NCI-H1105 treated with DMSO at 0.1 percent for 48 hours (cell line): ENCODE measurements around the gene CT45A10.
"Not testable (repeated sequence)": the region's sequence is repeated elsewhere in the genome, so short reads cannot be mapped to it uniquely, and the experiment has no call there.

Source experiments
- DNase-seq: peaks from one replicate; lab custom pipeline; 2025; lab: John Stamatoyannopoulos, UW

The CT45A10 gene, protein sequence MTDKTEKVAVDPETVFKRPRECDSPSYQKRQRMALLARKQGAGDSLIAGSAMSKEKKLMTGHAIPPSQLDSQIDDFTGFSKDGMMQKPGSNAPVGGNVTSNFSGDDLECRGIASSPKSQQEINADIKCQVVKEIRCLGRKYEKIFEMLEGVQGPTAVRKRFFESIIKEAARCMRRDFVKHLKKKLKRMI

DNA sequence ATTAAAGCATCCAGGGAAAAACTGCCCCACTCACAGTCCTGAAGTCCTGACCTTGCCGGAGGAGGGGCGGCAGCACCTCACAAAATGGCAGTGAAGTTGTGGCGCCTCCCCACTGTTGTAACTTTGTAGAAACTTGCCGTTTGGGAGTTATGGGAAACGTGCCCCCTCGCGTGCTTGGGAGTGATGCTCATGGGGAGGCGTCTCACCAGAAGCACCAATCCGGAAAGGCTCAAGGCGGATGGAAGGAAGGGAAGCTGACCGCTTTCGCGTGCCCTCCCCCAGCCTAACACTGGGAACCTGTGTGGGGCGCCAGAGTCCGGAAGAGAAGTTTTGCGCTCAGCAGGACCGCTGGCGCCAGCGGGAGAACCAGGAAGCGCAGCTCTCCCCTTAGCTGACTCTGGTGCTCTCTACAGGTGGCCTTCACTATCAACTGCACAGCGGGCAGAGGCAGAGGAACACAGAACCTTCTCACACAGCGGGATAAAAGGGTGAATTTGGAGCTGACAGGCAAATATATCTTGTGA, at the start of gene CT45A10, which contains the start of gene SAGE1:
CT45A10 (minus strand) TSS at position 151 of the 524 bp plus-strand sequence. CDS start 8,100 bp downstream, outside the sequence.
SAGE1 (plus strand) TSS at position 423 of the 524 bp plus-strand sequence. CDS start 2,527 bp downstream, outside the sequence.
- no peak for DNase-seq

DNA sequence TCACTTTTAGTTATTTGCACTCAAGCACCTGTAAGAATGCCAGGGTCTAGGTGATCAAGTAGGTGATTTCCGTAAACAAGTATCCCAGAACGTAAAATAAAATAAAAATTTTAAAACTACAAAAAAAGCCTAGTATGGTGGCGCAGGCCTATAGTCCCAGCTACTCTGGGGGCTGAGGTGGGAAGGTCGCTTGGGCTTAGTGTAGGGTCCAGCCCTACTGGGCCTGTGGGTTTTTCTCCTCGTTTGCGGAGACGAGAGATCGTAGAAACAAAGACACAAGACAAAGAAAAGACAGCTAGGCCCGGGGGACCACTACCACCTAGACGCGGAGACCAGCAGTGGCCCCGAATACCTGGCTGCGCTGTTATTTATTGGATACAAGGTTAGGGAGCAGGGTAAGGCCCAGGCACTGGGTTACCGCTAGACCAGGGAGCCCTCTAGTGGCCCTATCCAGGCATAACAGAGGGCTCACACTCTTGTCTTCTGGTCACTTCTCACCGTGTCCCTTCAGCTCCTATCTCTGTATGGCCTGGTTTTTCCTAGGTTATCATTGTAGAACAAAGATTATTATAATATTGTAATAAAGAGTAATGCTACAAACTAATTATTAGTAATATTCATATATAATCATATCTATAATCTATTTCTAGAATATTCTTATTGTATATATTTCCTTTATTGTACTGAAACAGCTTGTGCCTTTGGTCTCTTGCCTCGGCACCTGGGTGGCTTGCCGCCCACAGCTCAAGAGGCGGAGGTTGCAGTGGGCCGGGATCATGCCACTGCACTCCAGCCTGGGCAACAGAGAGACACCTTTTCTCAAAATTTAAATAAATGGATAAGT, 38.6 kb upstream of the CT45A10 start:
- peak; percentile 19 for DNase-seq

DNA sequence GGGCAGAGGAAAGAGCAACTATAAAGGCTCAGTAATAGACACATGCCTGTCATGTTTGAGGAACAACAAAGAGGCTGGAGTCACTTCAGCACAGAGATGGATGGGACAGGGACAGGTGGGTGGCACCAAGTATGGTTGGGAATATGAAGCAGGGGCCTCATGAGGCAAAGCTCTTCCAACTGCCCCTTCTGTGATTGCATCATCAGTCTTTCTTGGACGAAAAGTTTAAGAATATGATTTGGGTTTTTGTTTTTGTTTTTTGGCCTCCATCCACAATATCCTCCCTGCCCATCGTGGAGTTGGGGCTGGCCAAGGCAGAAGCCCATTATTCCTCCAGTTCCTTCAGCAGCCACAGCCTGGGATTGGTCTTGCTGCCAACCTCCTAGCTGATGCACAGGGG, 34.7 kb upstream of the CT45A10 start:
- no peak for DNase-seq

DNA sequence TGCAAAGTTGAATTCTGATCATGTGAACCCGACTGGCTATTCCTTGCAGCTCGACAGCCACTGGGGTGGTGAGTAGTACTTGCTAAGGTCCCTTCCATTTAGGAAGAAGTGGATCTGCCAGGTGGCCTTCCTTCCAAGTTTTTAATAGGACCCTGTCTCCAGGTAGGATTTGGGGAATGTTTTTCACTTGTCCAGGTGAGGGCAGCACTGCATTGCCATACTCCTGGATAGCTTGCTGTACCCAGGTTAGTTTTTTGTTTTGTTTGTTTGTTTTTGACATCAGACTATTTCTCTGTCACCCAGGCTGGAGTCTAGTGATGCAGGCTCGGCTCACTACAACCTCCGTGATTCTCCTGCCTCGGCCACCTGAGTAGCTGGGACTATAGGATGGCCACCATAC, 30.1 kb upstream of the CT45A10 start:
- DNase-seq, result peak; percentile 1

DNA sequence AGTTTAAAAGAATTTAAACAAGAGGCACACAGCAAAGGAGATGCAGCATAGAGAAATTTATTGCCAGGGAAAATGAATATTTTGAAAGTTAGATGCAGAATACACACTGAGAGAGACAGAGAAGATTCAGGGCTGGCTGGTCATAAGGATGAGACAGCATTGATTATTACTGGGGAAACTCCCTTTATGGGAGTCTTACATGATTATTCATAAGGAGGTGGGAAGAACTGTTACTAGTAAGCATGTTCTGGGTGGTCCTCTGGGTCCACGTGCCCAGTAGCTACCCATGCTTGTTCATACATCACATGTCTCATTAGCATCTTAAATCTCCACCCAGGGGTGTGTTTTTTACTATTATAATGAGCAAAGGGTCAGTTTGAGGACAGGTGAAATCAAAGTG, 27.3 kb upstream of the CT45A10 start:
- DNase-seq, result not testable (repeated sequence)

DNA sequence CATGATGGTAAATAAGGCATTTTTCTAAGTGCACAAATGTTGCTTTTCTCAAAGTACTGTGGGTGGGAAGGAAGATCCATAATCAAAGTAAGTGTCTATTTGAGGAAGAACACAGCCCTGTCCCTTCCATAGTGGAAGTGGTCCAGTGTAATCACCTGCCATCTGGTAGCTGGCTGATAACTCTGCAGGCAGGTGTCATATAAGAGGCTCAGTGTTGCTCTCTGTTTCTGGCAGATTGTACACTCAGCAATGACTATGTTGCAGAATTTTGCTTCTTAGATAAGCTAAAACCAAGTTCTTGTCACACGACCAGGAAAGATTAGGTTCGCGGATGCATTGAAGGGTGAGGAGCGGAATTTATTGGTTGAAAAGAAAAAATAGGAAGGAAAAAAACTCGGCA, 21.2 kb upstream of the CT45A10 start:
- no peak for DNase-seq

DNA sequence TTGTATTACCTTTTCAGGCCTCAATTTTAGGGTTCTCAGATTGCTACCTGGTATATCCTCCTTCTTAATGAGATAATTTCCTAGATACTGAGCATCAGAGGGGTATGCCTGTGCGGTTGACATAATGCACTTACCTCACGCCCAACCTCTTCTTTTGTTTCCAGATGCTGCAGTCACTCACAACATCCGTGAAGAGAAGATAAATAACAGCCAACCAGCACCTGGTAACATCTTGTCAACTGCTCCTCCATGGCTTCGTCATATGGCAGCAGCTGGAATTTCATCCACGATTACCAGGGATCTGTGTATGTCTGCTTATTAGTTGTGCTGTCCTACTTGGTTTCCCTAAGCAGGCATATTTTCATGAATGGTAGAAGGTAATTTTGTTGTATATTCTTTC, 17.0 kb upstream of the CT45A10 start:
- no peak for DNase-seq

DNA sequence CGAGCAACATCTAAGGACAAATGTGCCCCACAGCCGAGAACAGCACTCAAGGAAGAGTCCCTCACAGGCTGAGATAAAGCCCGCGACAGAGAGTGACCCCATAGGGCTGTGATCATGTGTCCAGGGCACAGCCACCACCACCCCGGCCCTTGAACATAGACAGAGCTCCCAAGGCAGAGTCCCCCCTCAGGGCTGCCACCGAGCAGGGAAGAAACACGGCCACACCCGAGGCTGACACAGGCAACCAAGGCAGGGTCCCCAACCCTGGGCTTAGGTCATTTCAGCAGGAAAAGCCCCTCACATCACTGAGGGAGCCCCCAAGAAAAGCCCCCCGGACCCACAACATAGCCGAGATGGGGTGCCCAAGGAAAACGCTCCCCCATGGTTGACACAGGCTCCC, 463 bp downstream of the CT45A10 start:
- no peak for DNase-seq

DNA sequence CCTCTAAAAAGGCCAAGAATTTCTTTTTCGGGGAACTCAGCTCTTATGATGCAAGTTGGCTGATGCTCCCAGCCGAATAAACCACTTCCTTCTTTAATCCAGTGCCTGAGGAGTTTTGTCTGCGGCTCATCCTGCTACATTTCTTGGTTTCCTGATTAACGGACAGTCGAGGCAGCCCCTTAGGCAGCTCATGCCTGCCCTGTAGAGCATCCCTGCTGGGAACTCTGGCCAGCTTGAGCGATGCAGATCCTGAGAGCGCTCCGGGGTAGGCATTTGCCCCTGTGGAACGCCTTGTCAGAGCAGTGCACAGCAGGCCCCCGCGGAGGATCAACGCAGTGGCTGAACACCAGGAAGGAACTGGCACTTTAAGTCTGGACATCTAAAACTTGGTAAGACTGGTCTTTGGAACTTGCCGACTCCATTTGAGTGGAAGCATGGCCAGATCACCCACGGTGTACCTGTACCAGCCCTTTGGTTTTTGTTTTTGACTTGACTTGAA, 3.1 kb downstream of the CT45A10 start:
- no peak for DNase-seq

DNA sequence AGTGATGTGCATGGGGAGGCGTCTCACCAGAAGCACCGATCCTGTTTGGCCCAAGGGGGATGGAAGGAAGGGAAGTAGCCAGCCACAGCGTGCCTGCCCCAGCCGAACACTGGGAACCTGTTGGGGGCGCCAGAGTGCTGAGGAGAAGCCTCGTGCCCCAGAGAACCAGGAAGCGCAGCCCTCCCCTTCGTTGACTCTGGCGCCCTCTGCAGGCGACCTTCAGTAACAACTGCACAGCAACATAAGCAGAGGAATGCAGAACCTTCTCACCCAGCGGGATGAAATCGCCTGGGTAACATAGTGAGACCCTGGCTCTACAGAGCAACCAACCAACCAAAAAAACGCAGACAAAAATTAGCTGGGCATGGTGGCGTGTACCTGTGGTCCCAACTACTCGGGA, 4.3 kb downstream of the CT45A10 start:
- not testable (repeated sequence) for DNase-seq

DNA sequence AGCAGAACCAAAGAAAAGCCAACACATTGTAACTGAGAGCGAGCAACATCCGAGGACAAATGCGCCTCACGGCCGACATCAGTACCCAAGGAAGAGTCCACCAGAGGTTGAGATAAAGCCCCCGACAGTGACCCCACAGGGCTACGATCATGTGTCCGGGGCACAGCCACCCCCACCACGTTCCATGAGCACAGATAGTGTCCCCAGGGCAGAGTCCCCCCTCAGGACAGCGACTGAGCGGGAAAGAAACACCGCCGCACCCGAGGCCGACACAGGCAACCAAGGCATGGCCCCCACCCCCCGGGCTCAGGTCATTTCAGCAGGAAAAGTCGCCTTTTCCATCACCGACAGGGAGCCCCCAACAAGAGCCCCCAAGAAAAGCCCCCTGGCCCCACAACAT, 5.0 kb downstream of the CT45A10 start:
- DNase-seq, result not testable (repeated sequence)

DNA sequence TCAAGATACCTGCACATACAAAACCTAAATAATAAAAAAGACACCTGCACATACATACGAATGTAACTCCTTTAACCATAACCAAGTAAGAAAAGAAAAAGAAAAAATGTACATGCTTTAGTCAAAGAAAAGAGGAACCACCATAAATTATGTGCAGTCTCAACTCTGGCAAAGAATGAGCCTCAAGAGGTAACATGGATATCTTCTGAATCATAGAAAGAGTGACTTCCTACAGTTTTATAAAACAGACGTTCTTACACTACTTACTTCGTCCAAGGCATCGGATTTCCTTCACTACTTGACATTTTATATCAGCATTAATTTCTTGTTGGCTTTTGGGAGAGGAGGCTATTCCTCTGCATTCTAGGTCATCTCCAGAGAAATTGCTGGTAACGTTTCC, 10.5 kb downstream of the CT45A10 start:
- DNase-seq, result not testable (repeated sequence)

DNA sequence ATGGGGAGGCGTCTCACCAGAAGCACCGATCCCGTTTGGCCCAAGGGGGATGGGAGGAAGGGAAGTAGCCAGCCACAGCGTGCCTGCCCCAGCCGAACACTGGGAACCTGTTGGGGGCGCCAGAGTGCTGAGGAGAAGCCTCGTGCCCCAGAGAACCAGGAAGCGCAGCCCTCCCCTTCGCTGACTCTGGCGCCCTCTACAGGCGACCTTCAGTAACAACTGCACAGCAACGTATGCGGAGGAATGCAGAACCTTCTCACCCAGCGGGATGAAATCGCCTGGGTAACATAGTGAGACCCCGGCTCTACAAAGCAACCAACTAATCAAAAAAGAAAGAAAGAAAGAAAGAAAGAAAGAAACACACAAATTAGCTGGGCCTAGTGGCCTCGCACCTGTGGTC, 21.5 kb downstream of the CT45A10 start, which contains the start of gene CT45A9:
CT45A9 (minus strand) TSS at position 101 of the 400 bp plus-strand sequence. CDS start 3,751 bp downstream, outside the sequence.
- DNase-seq, result not testable (repeated sequence)

DNA sequence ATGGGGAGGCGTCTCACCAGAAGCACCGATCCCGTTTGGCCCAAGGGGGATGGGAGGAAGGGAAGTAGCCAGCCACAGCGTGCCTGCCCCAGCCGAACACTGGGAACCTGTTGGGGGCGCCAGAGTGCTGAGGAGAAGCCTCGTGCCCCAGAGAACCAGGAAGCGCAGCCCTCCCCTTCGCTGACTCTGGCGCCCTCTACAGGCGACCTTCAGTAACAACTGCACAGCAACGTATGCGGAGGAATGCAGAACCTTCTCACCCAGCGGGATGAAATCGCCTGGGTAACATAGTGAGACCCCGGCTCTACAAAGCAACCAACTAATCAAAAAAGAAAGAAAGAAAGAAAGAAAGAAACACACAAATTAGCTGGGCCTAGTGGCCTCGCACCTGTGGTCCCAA, 38.8 kb downstream of the CT45A10 start, which contains the start of gene CT45A8:
CT45A8 (minus strand) TSS at position 101 of the 400 bp plus-strand sequence. CDS start 3,755 bp downstream, outside the sequence.
- DNase-seq, result not testable (repeated sequence)

DNA sequence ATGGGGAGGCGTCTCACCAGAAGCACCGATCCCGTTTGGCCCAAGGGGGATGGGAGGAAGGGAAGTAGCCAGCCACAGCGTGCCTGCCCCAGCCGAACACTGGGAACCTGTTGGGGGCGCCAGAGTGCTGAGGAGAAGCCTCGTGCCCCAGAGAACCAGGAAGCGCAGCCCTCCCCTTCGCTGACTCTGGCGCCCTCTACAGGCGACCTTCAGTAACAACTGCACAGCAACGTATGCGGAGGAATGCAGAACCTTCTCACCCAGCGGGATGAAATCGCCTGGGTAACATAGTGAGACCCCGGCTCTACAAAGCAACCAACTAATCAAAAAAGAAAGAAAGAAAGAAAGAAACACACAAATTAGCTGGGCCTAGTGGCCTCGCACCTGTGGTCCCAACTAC, 56.1 kb downstream of the CT45A10 start, which contains the start of gene CT45A7:
CT45A7 (minus strand) TSS at position 101 of the 400 bp plus-strand sequence. CDS start 3,747 bp downstream, outside the sequence.
- DNase-seq, result not testable (repeated sequence)
